Endothelial cell of umbilical vein (primary cell): ENCODE data around the gene SIVA1. TPM values are rescaled to one million over a fixed set of nuclear protein-coding genes. Genes with fewer than 3 reads are reported as not detected.

ENCODE experiments used
- BruUV-seq: library from RNA; stranded (reverse); fragments of 400-500 nt; replicated peaks from 2 replicates; lab custom pipeline; 2021; lab: Mats Ljungman, UMichigan
- CTCF ChIA-PET: fragments of 300-600, 350-600 bp; sonication (Branson Sonifier 250); formaldehyde crosslinking; loops from one replicate; lab custom pipeline; 2021; ENCODE audit warnings: antibody characterized with exemption, inconsistent platforms; lab: Charles Lee
- POLR2A ChIA-PET: fragments of 300-600, 350-600 bp; sonication (Branson Sonifier 250); formaldehyde crosslinking; loops from one replicate; lab custom pipeline; 2021; ENCODE audit warnings: antibody characterized with exemption, inconsistent platforms; lab: Charles Lee
- DNase-seq: peaks from one replicate; pipeline ENCODE4 v3.0.0-alpha.2; 2011; ENCODE audit warnings: low read depth, low spot score
- FAIRE-seq: peaks from 2 replicates; lab custom pipeline; 2011; peaks lifted over from hg19 to GRCh38; lab: Jason Lieb, UNC
- H2AFZ ChIP-seq: 2 replicates; pipeline ENCODE4 v1.6.0; 2012; ENCODE audit warnings: low read depth, low read length, control low read depth, inconsistent platforms
- H3K27ac ChIP-seq: 2 replicates; pipeline ENCODE4 v1.5.1; 2011; ENCODE audit warnings: low read depth, mild to moderate bottlenecking, control low read depth, low read length, moderate library complexity; ENCODE audit not compliant: insufficient read depth
- H3K27me3 ChIP-seq, 2 experiments: 2 replicates each; pipeline versions ENCODE4 v1.6.0 to v1.6.1; 2011; ENCODE audit warnings: low read length in 2 of 2, mixed read lengths in 1 of 2; ENCODE audit not compliant: control insufficient read depth in 2 of 2, insufficient read depth in 2 of 2
- H3K36me3 ChIP-seq, 2 experiments: 2 replicates in 1 of 2; 3 replicates in 1 of 2; pipeline ENCODE4 v1.5.1; 2011; ENCODE audit warnings: low read length in 2 of 2, mild to moderate bottlenecking in 1 of 2, moderate library complexity in 1 of 2; ENCODE audit not compliant: control insufficient read depth in 2 of 2, insufficient read depth in 2 of 2; ENCODE audit errors: extremely low read depth in 1 of 2
- H3K4me1 ChIP-seq: 3 replicates; pipeline ENCODE4 v1.5.1; 2011; ENCODE audit warnings: mild to moderate bottlenecking, low read length; ENCODE audit not compliant: control insufficient read depth, insufficient read depth; ENCODE audit errors: extremely low read depth
- H3K4me2 ChIP-seq: 2 replicates; pipeline ENCODE4 v1.6.1; 2011; ENCODE audit warnings: low read length, control low read depth, mixed read lengths; ENCODE audit not compliant: insufficient read depth
- H3K4me3 ChIP-seq, 3 experiments: fragments of 200-600 bp in 1 of 3; sonication (generic), shearing (Covaris generic) in 1 of 3; replicated peaks in 1 of 3; 2 replicates each; pipeline ENCODE4 v1.5.1; 2011 to 2016; ENCODE audit warnings: control low read depth in 3 of 3, low read length in 3 of 3, mild to moderate bottlenecking in 2 of 3, inconsistent platforms in 1 of 3, low read depth in 1 of 3, moderate library complexity in 1 of 3; ENCODE audit not compliant: insufficient read depth in 1 of 3
- H3K79me2 ChIP-seq: 2 replicates; pipeline ENCODE4 v1.6.0; 2012; ENCODE audit warnings: low read length, inconsistent platforms; ENCODE audit not compliant: control insufficient read depth, insufficient read depth
- H3K9ac ChIP-seq: replicated peaks from 2 replicates; pipeline ENCODE3; 2011; ENCODE audit warnings: low read length, control low read depth; ENCODE audit not compliant: insufficient read depth; ENCODE audit errors: extremely low read depth
- H3K9me1 ChIP-seq: replicated peaks from 3 replicates; pipeline ENCODE4 v1.6.0; 2011; ENCODE audit warnings: mild to moderate bottlenecking, low read length; ENCODE audit not compliant: control insufficient read depth, insufficient read depth; ENCODE audit errors: extremely low read depth
- H3K9me3 ChIP-seq: replicated peaks from 2 replicates; pipeline ENCODE4 v1.5.1; 2012; ENCODE audit warnings: low read length, inconsistent platforms; ENCODE audit not compliant: control insufficient read depth, insufficient read depth
- H4K20me1 ChIP-seq: replicated peaks from 2 replicates; pipeline ENCODE3; 2011; ENCODE audit warnings: mild to moderate bottlenecking, low read length; ENCODE audit not compliant: control insufficient read depth, insufficient read depth; ENCODE audit errors: extremely low read depth
- EZH2 ChIP-seq: IDR thresholded peaks from 2 replicates; pipeline ENCODE4 v1.6.1; 2012; ENCODE audit warnings: borderline replicate concordance, low read depth, mild to moderate bottlenecking, moderate library complexity, low read length, inconsistent platforms; ENCODE audit not compliant: severe bottlenecking
- FOS ChIP-seq: IDR thresholded peaks from 2 replicates; pipeline ENCODE4 v1.6.1; 2011; ENCODE audit warnings: mild to moderate bottlenecking, low read length, moderate library complexity, borderline replicate concordance; ENCODE audit not compliant: insufficient read depth
- GATA2 ChIP-seq: IDR thresholded peaks from 2 replicates; pipeline ENCODE4 v1.7.0; 2011; ENCODE audit warnings: low read depth, mild to moderate bottlenecking, moderate library complexity, mixed read lengths, low read length; ENCODE audit not compliant: insufficient read length, insufficient read depth
- JUN ChIP-seq: IDR thresholded peaks from 2 replicates; pipeline ENCODE4 v1.6.1; 2011; ENCODE audit warnings: borderline replicate concordance, low read depth; ENCODE audit not compliant: insufficient read length, insufficient read depth
- MAX ChIP-seq: IDR thresholded peaks from 2 replicates; pipeline ENCODE4 v1.6.1; 2011; ENCODE audit not compliant: insufficient read depth, insufficient read length
- MYC ChIP-seq: IDR thresholded peaks from one replicate; pipeline ENCODE4 v1.6.1; 2011; ENCODE audit warnings: mild to moderate bottlenecking, low read depth, low read length
- POLR2A ChIP-seq: IDR thresholded peaks from 2 replicates; pipeline ENCODE4 v1.6.1; 2012; ENCODE audit warnings: low read depth, mild to moderate bottlenecking, control low read depth, low read length
- POLR2AphosphoS5 ChIP-seq: IDR thresholded peaks from 2 replicates; pipeline ENCODE4 v1.6.1; 2012; ENCODE audit warnings: low read depth, mild to moderate bottlenecking, control low read depth, low read length, moderate library complexity; ENCODE audit not compliant: insufficient read depth
- dilution Hi-C: fragments of 300-500 bp; cut with MboI; formaldehyde crosslinking; loops from one replicate; pipeline ENCODE4 v1.15.0; 2019; ENCODE audit warnings: low sequenced_read_pairs; ENCODE audit not compliant: extremely low pct_ligation_motif_present
- intact Hi-C: fragments of 100-400 bp; cut with micrococcal nuclease; formaldehyde crosslinking; loops from one replicate; pipeline ENCODE4 v1.10.0; 2022
- polyA plus RNA-seq, 4 experiments: library from polyadenylated mRNA; depleted of rRNA in 3 of 4; stranded (reverse) in 3 of 4; unstranded in 1 of 4; fragments of >200 nt; gene quantifications; 2 replicates each; pipeline versions ENCODE4 v1.2.1 to v1.2.3, GENCODE V29; 2011 to 2012; ENCODE audit warnings: missing spikeins in 1 of 4
- total RNA-seq: library from RNA; stranded (reverse); gene quantifications from 2 replicates; pipeline ENCODE4 v1.2.3, GENCODE V29; 2021
- TF ChIP-seq, protein P1 (sequence below), 2 donors: IDR thresholded peaks; 1 replicate in 1 of 2; 2 replicates in 1 of 2; pipeline ENCODE4 v1.5.1; 2011; ENCODE audit warnings: low read length in 2 of 2, mild to moderate bottlenecking in 2 of 2, moderate library complexity in 2 of 2, control low read depth in 1 of 2, inconsistent platforms in 1 of 2, low read depth in 1 of 2; ENCODE audit not compliant: insufficient read depth in 1 of 2; ENCODE audit errors: extremely low read depth in 1 of 2

The SIVA1 gene
- total and polyA plus RNA-seq, 2 donors (not counting 3 experiments of a cell fraction or from before 2014, with no cell fraction given) = 101 to 299 TPM

- Histone ChIP-seq H3K36me3 (peaks cover 2 to 16% of the 10 kb centered on the region in 2 experiments), H3K9me3 (no peaks in the 10 kb centered on the region), H3K4me2 (no peak overlapping the region), H3K9ac (no peak overlapping the region), H4K20me1 (no peaks in the 10 kb centered on the region), H3K4me1 (no peaks in the 10 kb centered on the region), H3K9me1 (no peaks in the 10 kb centered on the region), H3K4me3 (no peak overlapping the region), H2AFZ (no peak overlapping the region), H3K27ac (no peak overlapping the region), H3K27me3 (no peaks in the 10 kb centered on the region), H3K79me2 (peaks cover 20% of the 10 kb centered on the region)
- dilution Hi-C loops = no loop called here
- ChIA-PET POLR2A (no interaction called here), CTCF (no interaction called here)
- no peak for FAIRE-seq
- no peak for DNase-seq
- no TSS peak for BruUV-seq
- intact Hi-C loops = no loop called here
- TF ChIP-seq GATA2 = no peak
- no peak for TF ChIP-seq FOS
- TF ChIP-seq, protein P1, sequence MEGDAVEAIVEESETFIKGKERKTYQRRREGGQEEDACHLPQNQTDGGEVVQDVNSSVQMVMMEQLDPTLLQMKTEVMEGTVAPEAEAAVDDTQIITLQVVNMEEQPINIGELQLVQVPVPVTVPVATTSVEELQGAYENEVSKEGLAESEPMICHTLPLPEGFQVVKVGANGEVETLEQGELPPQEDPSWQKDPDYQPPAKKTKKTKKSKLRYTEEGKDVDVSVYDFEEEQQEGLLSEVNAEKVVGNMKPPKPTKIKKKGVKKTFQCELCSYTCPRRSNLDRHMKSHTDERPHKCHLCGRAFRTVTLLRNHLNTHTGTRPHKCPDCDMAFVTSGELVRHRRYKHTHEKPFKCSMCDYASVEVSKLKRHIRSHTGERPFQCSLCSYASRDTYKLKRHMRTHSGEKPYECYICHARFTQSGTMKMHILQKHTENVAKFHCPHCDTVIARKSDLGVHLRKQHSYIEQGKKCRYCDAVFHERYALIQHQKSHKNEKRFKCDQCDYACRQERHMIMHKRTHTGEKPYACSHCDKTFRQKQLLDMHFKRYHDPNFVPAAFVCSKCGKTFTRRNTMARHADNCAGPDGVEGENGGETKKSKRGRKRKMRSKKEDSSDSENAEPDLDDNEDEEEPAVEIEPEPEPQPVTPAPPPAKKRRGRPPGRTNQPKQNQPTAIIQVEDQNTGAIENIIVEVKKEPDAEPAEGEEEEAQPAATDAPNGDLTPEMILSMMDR (IDR thresholded peaks at IDR 0.05; ENCODE audit: extremely low read depth in 1 of 2, insufficient read depth in 1 of 2, low read depth in 1 of 2, low read length in 2 of 2) = no peak
- no peak for TF ChIP-seq JUN
- TF ChIP-seq MAX = no peak
- no peak for TF ChIP-seq MYC
- TF ChIP-seq EZH2 = no peak
- no peak for TF ChIP-seq POLR2AphosphoS5
- TF ChIP-seq POLR2A = no peak
These were observed 30.7 kb downstream of the SIVA1 start for GRCh38 chr14:104783484-104784217.
